KMS-11 (cell line): ENCODE data around the gene LRRC37A3.
"Not testable (repeated sequence)": the region's sequence is repeated elsewhere in the genome, so short reads cannot be mapped to it uniquely, and the experiment has no call there.

Experiments
- H2AFZ ChIP-seq: fragments of 200-600 bp; sonication (generic); 2 replicates; pipeline ENCODE4 v1.6.1; 2016; ENCODE audit warnings: antibody characterized with exemption, mixed run types, low read depth
- H3K27ac ChIP-seq: fragments of 200-600 bp; sonication (generic); 2 replicates; pipeline ENCODE4 v1.6.1; 2016; ENCODE audit warnings: mild to moderate bottlenecking, mixed run types
- H3K27me3 ChIP-seq: fragments of 200-600 bp; sonication (generic); 2 replicates; pipeline ENCODE4 v1.6.1; 2017; ENCODE audit warnings: mild to moderate bottlenecking, low read depth, mixed run types, moderate library complexity; ENCODE audit not compliant: insufficient read depth
- H3K36me3 ChIP-seq: fragments of 200-600 bp; sonication (generic); 2 replicates; pipeline ENCODE4 v1.6.1; 2017; ENCODE audit warnings: mild to moderate bottlenecking, mixed run types; ENCODE audit not compliant: insufficient read depth
- H3K4me1 ChIP-seq: fragments of 200-600 bp; sonication (generic); 2 replicates; pipeline ENCODE4 v1.6.1; 2016; ENCODE audit warnings: mild to moderate bottlenecking, low read depth, mixed run types; ENCODE audit not compliant: poor library complexity, severe bottlenecking
- H3K4me2 ChIP-seq: fragments of 200-600 bp; sonication (generic); 2 replicates; pipeline ENCODE4 v1.7.0; 2016; ENCODE audit warnings: mild to moderate bottlenecking, mixed run types
- H3K4me3 ChIP-seq: fragments of 200-600 bp; sonication (generic); IDR thresholded peaks from 2 replicates; pipeline ENCODE4 v1.6.1; 2017; ENCODE audit warnings: low read depth, low read length, mixed read lengths; ENCODE audit not compliant: insufficient read depth
- H3K79me2 ChIP-seq: fragments of 200-600 bp; sonication (generic); 2 replicates; pipeline ENCODE4 v1.6.1; 2016; ENCODE audit warnings: low read depth, mixed run types; ENCODE audit not compliant: insufficient read depth
- H3K9ac ChIP-seq: fragments of 200-600 bp; sonication (generic); 2 replicates; pipeline ENCODE4 v1.6.1; 2016; ENCODE audit warnings: mild to moderate bottlenecking, mixed run types
- H4K20me1 ChIP-seq: fragments of 200-600 bp; sonication (generic); 2 replicates; pipeline ENCODE4 v1.6.1; 2016; ENCODE audit warnings: mild to moderate bottlenecking, mixed run types; ENCODE audit not compliant: insufficient read depth

Gene LRRC37A3

GRCh38 chr17:64842900-64843299 lies 76.4 kb downstream of the LRRC37A3 start:
- H3K79me2 ChIP-seq, H4K20me1 ChIP-seq, H3K4me2 ChIP-seq, H3K4me3 ChIP-seq, H3K4me1 ChIP-seq, H3K27me3 ChIP-seq, H2AFZ ChIP-seq, H3K9ac ChIP-seq, H3K36me3 ChIP-seq, H3K27ac ChIP-seq: not testable (repeated sequence)

GRCh38 chr17:64840960-64841359 lies 78.3 kb downstream of the LRRC37A3 start:
- not testable (repeated sequence) for H3K4me3 ChIP-seq

GRCh38 chr17:64838513-64838912 lies 80.8 kb downstream of the LRRC37A3 start:
- H3K27me3 ChIP-seq, H4K20me1 ChIP-seq, H3K9ac ChIP-seq, H3K36me3 ChIP-seq, H3K4me2 ChIP-seq, H2AFZ ChIP-seq, H3K27ac ChIP-seq, H3K4me3 ChIP-seq, H3K79me2 ChIP-seq, H3K4me1 ChIP-seq: not testable (repeated sequence)

More at GRCh38 chr17:64840960-64841359, 78.3 kb downstream of the LRRC37A3 start:
- H3K27me3 ChIP-seq, H2AFZ ChIP-seq, H3K4me2 ChIP-seq, H3K9ac ChIP-seq, H4K20me1 ChIP-seq, H3K27ac ChIP-seq, H3K36me3 ChIP-seq, H3K4me1 ChIP-seq, H3K79me2 ChIP-seq: not testable (repeated sequence)

- H3K9ac ChIP-seq, result peak overlapping the region; percentile 36; the same call in 1 of the 2 replicates
- H3K4me1 ChIP-seq, result not testable (repeated sequence)
These were observed 82.1 kb downstream of the LRRC37A3 start for GRCh38 chr17:64837018-64837761.

GRCh38 chr17:64836623-64837017 lies 82.7 kb downstream of the LRRC37A3 start:
- not testable (repeated sequence) for H3K27me3 ChIP-seq, H4K20me1 ChIP-seq, H3K4me3 ChIP-seq, H3K79me2 ChIP-seq, H3K36me3 ChIP-seq, H3K4me1 ChIP-seq, H3K27ac ChIP-seq
- peak overlapping the region; percentile 36; the same call in 1 of the 2 replicates for H3K9ac ChIP-seq
- H3K4me2 ChIP-seq, result peak overlapping the region; percentile 73; the same call in 1 of the 2 replicates
- peak overlapping the region; percentile 57; the same call in 1 of the 2 replicates for H2AFZ ChIP-seq

More at GRCh38 chr17:64837018-64837761, 82.1 kb downstream of the LRRC37A3 start:
- Histone ChIP-seq H3K27ac (peak overlapping the region; percentile 36; the same call in 1 of the 2 replicates), H3K4me2 (peak overlapping the region; percentile 31), H2AFZ (peak overlapping the region; percentile 79; the same call in 1 of the 2 replicates)
- not testable (repeated sequence) for H3K36me3 ChIP-seq, H4K20me1 ChIP-seq, H3K27me3 ChIP-seq, H3K79me2 ChIP-seq, H3K4me3 ChIP-seq

GRCh38 chr17:64834060-64834459 lies 85.2 kb downstream of the LRRC37A3 start:
- not testable (repeated sequence) for H3K27me3 ChIP-seq, H3K4me1 ChIP-seq, H3K9ac ChIP-seq, H2AFZ ChIP-seq, H3K79me2 ChIP-seq, H3K27ac ChIP-seq, H3K4me2 ChIP-seq, H3K4me3 ChIP-seq, H4K20me1 ChIP-seq, H3K36me3 ChIP-seq

- not testable (repeated sequence) for H3K79me2 ChIP-seq, H3K4me2 ChIP-seq, H3K27ac ChIP-seq, H4K20me1 ChIP-seq, H3K4me1 ChIP-seq, H3K9ac ChIP-seq, H2AFZ ChIP-seq, H3K4me3 ChIP-seq, H3K27me3 ChIP-seq, H3K36me3 ChIP-seq
These were observed 88.6 kb downstream of the LRRC37A3 start for GRCh38 chr17:64830631-64831040.

- not testable (repeated sequence) for H3K4me2 ChIP-seq, H3K4me1 ChIP-seq, H3K27me3 ChIP-seq, H3K79me2 ChIP-seq, H4K20me1 ChIP-seq, H3K36me3 ChIP-seq, H2AFZ ChIP-seq, H3K9ac ChIP-seq, H3K27ac ChIP-seq, H3K4me3 ChIP-seq
These were observed 89.3 kb downstream of the LRRC37A3 start for GRCh38 chr17:64829824-64830630.

- not testable (repeated sequence) for H3K36me3 ChIP-seq, H4K20me1 ChIP-seq, H3K9ac ChIP-seq, H3K4me1 ChIP-seq, H3K27me3 ChIP-seq, H3K4me2 ChIP-seq, H3K4me3 ChIP-seq, H3K79me2 ChIP-seq, H3K27ac ChIP-seq, H2AFZ ChIP-seq
These were observed 90.2 kb downstream of the LRRC37A3 start for GRCh38 chr17:64829068-64829467.

- H2AFZ ChIP-seq, H3K79me2 ChIP-seq, H3K27me3 ChIP-seq, H3K36me3 ChIP-seq, H3K4me1 ChIP-seq, H3K9ac ChIP-seq, H3K4me2 ChIP-seq, H4K20me1 ChIP-seq, H3K4me3 ChIP-seq, H3K27ac ChIP-seq: not testable (repeated sequence)
These were observed 100.4 kb downstream of the LRRC37A3 start for GRCh38 chr17:64818904-64819303.
